ENCODE measurements around the gene SLC15A5.

The SLC15A5 gene

DNA sequence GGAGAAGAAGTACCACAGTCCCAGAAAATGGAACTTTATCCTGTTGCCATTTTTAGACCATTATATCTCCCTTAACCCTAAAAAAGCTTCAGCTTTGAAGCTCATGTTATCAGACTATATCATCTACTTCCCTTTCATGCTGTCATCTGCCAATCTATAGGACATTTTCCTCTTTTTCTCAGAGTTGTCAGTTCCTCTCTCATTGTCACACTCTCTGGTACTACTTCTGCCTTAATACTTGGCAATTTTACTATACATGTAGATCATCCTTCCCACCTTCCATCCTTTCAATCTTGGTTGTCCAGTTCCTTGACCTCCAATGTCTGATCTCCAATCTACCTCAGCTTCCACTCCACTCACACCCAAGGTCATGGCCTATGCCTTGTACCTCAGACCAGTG is 57.4 kb downstream of the SLC15A5 start:
- TF ChIP-seq PPARA (CRISPR knock-in tag; IDR thresholded peaks at IDR 0.05; ENCODE audit: borderline replicate concordance) (no peak), ZNF8 (CRISPR knock-in tag; IDR thresholded peaks at IDR 0.05) (no peak), BACH2 (CRISPR knock-in tag; IDR thresholded peaks at IDR 0.05; ENCODE audit: borderline replicate concordance) (no peak), ZFP3 (CRISPR knock-in tag; IDR thresholded peaks at IDR 0.05) (no peak), ARNTL (CRISPR knock-in tag; IDR thresholded peaks at IDR 0.05; ENCODE audit: borderline replicate concordance, low read depth) (no peak)
- no peak for ATAC-seq

DNA sequence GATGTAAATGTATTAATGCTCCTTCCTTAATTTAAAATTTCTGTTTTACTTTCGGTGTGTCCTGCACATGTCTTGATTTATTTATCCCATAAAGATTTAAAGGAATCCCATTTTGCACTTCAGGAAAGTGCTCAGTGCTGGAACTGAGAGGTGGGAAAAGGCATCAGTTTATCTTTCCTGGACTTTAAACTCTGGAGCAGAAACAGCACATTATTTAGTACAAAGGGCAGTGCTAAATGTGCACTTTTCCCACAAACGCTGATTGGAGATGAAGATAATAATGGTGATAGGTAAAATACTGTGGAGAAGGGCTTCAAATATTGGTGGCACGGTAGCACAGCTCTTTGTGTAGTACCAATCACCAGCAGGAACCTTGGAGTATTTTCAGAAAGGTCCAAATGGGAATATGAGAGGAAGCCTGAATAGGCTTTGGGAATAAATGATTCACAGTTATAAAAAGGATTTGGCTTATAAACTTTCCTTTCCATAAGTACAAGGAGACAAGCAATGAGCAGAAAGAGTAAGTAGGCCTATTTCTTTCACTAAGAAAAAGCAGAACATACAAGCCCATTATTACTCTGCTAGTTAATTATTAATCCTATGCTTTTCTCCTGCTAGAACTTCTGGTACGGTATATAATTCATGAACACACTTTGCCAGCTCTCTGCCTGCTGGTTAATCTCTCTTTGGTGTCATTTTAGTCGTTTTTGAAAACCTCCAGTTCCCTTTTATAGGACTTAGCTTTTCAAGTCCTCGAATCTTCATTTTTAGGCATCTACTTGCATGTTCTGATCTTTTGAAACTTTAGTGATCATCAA is 58.3 kb downstream of the SLC15A5 start:
- TF ChIP-seq RARB (CRISPR knock-in tag; IDR thresholded peaks at IDR 0.05) (no peak), PATZ1 (CRISPR knock-in tag; IDR thresholded peaks at IDR 0.05; ENCODE audit: borderline replicate concordance) (no peak), TOX (CRISPR knock-in tag; IDR thresholded peaks at IDR 0.05; ENCODE audit: borderline replicate concordance) (no peak), TCF4 (CRISPR knock-in tag; IDR thresholded peaks at IDR 0.05; ENCODE audit: borderline replicate concordance) (no peak), ZFP3 (CRISPR knock-in tag; IDR thresholded peaks at IDR 0.05) (no peak), GLIS3 (CRISPR knock-in tag; IDR thresholded peaks at IDR 0.05) (no peak), ZFP30 (CRISPR knock-in tag; IDR thresholded peaks at IDR 0.05) (no peak), ARNTL (CRISPR knock-in tag; IDR thresholded peaks at IDR 0.05; ENCODE audit: borderline replicate concordance, low read depth) (no peak), ZNF8 (CRISPR knock-in tag; IDR thresholded peaks at IDR 0.05) (no peak), BACH2 (CRISPR knock-in tag; IDR thresholded peaks at IDR 0.05; ENCODE audit: borderline replicate concordance) (no peak)
- ATAC-seq: no peak

- no peak for ATAC-seq
Measured at GRCh38 chr12:16218234-16218633, 59.3 kb downstream of the SLC15A5 start.

GRCh38 chr12:16211731-16212130 is 65.8 kb downstream of the SLC15A5 start:
- no peak for ATAC-seq
- TF ChIP-seq ZFP30 (CRISPR knock-in tag; IDR thresholded peaks at IDR 0.05) (no peak), ESRRG (CRISPR knock-in tag; IDR thresholded peaks at IDR 0.05) (no peak), ISL1 (CRISPR knock-in tag; IDR thresholded peaks at IDR 0.05) (no peak), TCF4 (CRISPR knock-in tag; IDR thresholded peaks at IDR 0.05; ENCODE audit: borderline replicate concordance) (no peak), CSRNP3 (CRISPR knock-in tag; IDR thresholded peaks at IDR 0.05) (no peak), OSR1 (CRISPR knock-in tag; IDR thresholded peaks at IDR 0.05) (no peak), PPARA (CRISPR knock-in tag; IDR thresholded peaks at IDR 0.05; ENCODE audit: borderline replicate concordance) (no peak), ARNTL (CRISPR knock-in tag; IDR thresholded peaks at IDR 0.05; ENCODE audit: borderline replicate concordance, low read depth) (no peak), ZC3H10 (CRISPR knock-in tag; IDR thresholded peaks at IDR 0.05) (no peak), RARB (CRISPR knock-in tag; IDR thresholded peaks at IDR 0.05) (no peak), ZNF70 (CRISPR knock-in tag; IDR thresholded peaks at IDR 0.05) (no peak)
- TF ChIP-seq, protein P1, sequence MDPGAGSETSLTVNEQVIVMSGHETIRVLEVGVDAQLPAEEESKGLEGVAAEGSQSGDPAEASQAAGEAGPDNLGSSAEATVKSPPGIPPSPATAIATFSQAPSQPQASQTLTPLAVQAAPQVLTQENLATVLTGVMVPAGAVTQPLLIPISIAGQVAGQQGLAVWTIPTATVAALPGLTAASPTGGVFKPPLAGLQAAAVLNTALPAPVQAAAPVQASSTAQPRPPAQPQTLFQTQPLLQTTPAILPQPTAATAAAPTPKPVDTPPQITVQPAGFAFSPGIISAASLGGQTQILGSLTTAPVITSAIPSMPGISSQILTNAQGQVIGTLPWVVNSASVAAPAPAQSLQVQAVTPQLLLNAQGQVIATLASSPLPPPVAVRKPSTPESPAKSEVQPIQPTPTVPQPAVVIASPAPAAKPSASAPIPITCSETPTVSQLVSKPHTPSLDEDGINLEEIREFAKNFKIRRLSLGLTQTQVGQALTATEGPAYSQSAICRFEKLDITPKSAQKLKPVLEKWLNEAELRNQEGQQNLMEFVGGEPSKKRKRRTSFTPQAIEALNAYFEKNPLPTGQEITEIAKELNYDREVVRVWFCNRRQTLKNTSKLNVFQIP (CRISPR knock-in tag; IDR thresholded peaks at IDR 0.05; ENCODE audit: borderline replicate concordance, low read depth): no peak

More at GRCh38 chr12:16218234-16218633, 59.3 kb downstream of the SLC15A5 start:
- TF ChIP-seq TCF4 (CRISPR knock-in tag; IDR thresholded peaks at IDR 0.05; ENCODE audit: borderline replicate concordance): no peak
- TF ChIP-seq ARNTL (CRISPR knock-in tag; IDR thresholded peaks at IDR 0.05; ENCODE audit: borderline replicate concordance, low read depth): no peak
- TF ChIP-seq PATZ1 (CRISPR knock-in tag; IDR thresholded peaks at IDR 0.05; ENCODE audit: borderline replicate concordance): no peak
- no peak for TF ChIP-seq ESRRG (CRISPR knock-in tag; IDR thresholded peaks at IDR 0.05)
- TF ChIP-seq, protein P2, sequence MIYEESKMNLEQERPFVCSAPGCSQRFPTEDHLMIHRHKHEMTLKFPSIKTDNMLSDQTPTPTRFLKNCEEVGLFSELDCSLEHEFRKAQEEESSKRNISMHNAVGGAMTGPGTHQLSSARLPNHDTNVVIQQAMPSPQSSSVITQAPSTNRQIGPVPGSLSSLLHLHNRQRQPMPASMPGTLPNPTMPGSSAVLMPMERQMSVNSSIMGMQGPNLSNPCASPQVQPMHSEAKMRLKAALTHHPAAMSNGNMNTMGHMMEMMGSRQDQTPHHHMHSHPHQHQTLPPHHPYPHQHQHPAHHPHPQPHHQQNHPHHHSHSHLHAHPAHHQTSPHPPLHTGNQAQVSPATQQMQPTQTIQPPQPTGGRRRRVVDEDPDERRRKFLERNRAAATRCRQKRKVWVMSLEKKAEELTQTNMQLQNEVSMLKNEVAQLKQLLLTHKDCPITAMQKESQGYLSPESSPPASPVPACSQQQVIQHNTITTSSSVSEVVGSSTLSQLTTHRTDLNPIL (CRISPR knock-in tag; IDR thresholded peaks at IDR 0.05; ENCODE audit: low read depth): no peak
- TF ChIP-seq GLIS3 (CRISPR knock-in tag; IDR thresholded peaks at IDR 0.05): no peak
- no peak for TF ChIP-seq ZNF70 (CRISPR knock-in tag; IDR thresholded peaks at IDR 0.05)
- no peak for TF ChIP-seq ZFP30 (CRISPR knock-in tag; IDR thresholded peaks at IDR 0.05)
- TF ChIP-seq, protein P1 (CRISPR knock-in tag; IDR thresholded peaks at IDR 0.05; ENCODE audit: borderline replicate concordance, low read depth): no peak
- TF ChIP-seq TOX (CRISPR knock-in tag; IDR thresholded peaks at IDR 0.05; ENCODE audit: borderline replicate concordance): no peak
- TF ChIP-seq ZNF565 (CRISPR knock-in tag; conservative IDR thresholded peaks at IDR 0.05; ENCODE audit: low read depth): no peak

Measured in SK-N-SH treated with all-trans-retinoic acid at 6 μM for 48 hours (cell line).